Stimulated activated CD8-positive, alpha-beta memory T cell treated with anti-CD3 and anti-CD28 coated beads, Interleukin-7, amount 100 ng/mL, for 1 hour (primary cell): ENCODE results near the gene CDKAL1.
"Not testable (repeated sequence)": the region's sequence is repeated elsewhere in the genome, so short reads cannot be mapped to it uniquely, and the experiment has no call there.

Experiments
- DNase-seq, 2 donors: peaks; one replicate each; pipeline ENCODE4 v3.0.0-alpha.2; 2020; ENCODE audit warnings: low read depth in 2 of 2

The CDKAL1 gene

GRCh38 chr6:21024616-21025015 lies 490.4 kb downstream of the CDKAL1 start:
- no peak for DNase-seq

- DNase-seq: no peak
Measured at GRCh38 chr6:21026576-21027273, 492.5 kb downstream of the CDKAL1 start.

- no peak for DNase-seq
Measured at GRCh38 chr6:21027507-21027906, 493.2 kb downstream of the CDKAL1 start.

- DNase-seq: no peak
Measured at GRCh38 chr6:21031182-21031581, 496.9 kb downstream of the CDKAL1 start.

- no peak for DNase-seq
Measured at GRCh38 chr6:21033084-21033483, 498.8 kb downstream of the CDKAL1 start.

GRCh38 chr6:21033575-21034026 lies 499.3 kb downstream of the CDKAL1 start:
- no peak for DNase-seq

GRCh38 chr6:21034345-21034744 lies 500.1 kb downstream of the CDKAL1 start:
- DNase-seq: no peak

- no peak for DNase-seq
Measured at GRCh38 chr6:21037453-21037852, 503.2 kb downstream of the CDKAL1 start.

- DNase-seq: no peak
Measured at GRCh38 chr6:21039926-21040325, 505.7 kb downstream of the CDKAL1 start.

GRCh38 chr6:21045135-21045700 lies 511.0 kb downstream of the CDKAL1 start:
- no peak for DNase-seq

GRCh38 chr6:21046276-21046675 lies 512.0 kb downstream of the CDKAL1 start:
- DNase-seq: no peak

- no peak for DNase-seq
Measured at GRCh38 chr6:21048047-21048446, 513.8 kb downstream of the CDKAL1 start.

GRCh38 chr6:21049148-21049547 lies 514.9 kb downstream of the CDKAL1 start:
- no peak for DNase-seq

GRCh38 chr6:21049572-21049971 lies 515.3 kb downstream of the CDKAL1 start:
- no peak for DNase-seq

GRCh38 chr6:21050935-21051334 lies 516.7 kb downstream of the CDKAL1 start:
- no peak for DNase-seq

GRCh38 chr6:21051777-21052176 lies 517.5 kb downstream of the CDKAL1 start:
- DNase-seq: no peak

- no peak for DNase-seq
Measured at GRCh38 chr6:21053612-21054011, 519.4 kb downstream of the CDKAL1 start.

- DNase-seq: not testable (repeated sequence)
Measured at GRCh38 chr6:21055480-21055879, 521.2 kb downstream of the CDKAL1 start.

- DNase-seq: no peak
Measured at GRCh38 chr6:21061892-21062291, 527.6 kb downstream of the CDKAL1 start.

- no peak for DNase-seq
Measured at GRCh38 chr6:21064756-21065340, 530.6 kb downstream of the CDKAL1 start.

- DNase-seq: no peak
Measured at GRCh38 chr6:21067521-21067920, 533.3 kb downstream of the CDKAL1 start.

GRCh38 chr6:21070620-21071019 lies 536.4 kb downstream of the CDKAL1 start:
- DNase-seq: no peak

GRCh38 chr6:21071780-21072468 lies 537.7 kb downstream of the CDKAL1 start:
- no peak for DNase-seq
